IMR-90 (cell line): ENCODE results near the gene SART1. TPM values are rescaled to one million over a fixed set of nuclear protein-coding genes. Genes with fewer than 3 reads are reported as not detected.

ENCODE experiments used
- ATAC-seq: fragments of 200-7000 bp; cut with Tn5 transposase; 2 replicates; pipeline ENCODE4 v1.9.1; 2020; ENCODE audit warnings: low read depth, mild to moderate bottlenecking, moderate library complexity
- BruUV-seq: library from RNA; stranded (reverse); fragments of 400-500 nt; replicated peaks from 2 replicates; lab custom pipeline; 2021; lab: Mats Ljungman, UMichigan
- CTCF ChIA-PET: fragments of 300-600 bp; formaldehyde crosslinking; extraction: SDS; loops from one replicate; lab custom pipeline; 2021; ENCODE audit warnings: antibody characterized with exemption; lab: Yijun Ruan, JAX
- POLR2A ChIA-PET: fragments of 300-600 bp; sonication (Branson Sonifier 250); formaldehyde crosslinking; loops from one replicate; lab custom pipeline; 2022; ENCODE audit warnings: antibody characterized with exemption; ENCODE audit not compliant: unreplicated experiment; lab: Charles Lee
- DNase-seq: peaks from one replicate; pipeline ENCODE4 v3.0.0; 2013
- H2AFZ ChIP-seq: replicated peaks from 2 replicates; pipeline ENCODE3; 2013; ENCODE audit warnings: low read length, mild to moderate bottlenecking; ENCODE audit not compliant: poor library complexity
- H2AK5ac ChIP-seq: 2 replicates; pipeline ENCODE4 v1.6.1; 2013; ENCODE audit warnings: low read depth, low read length, inconsistent platforms
- H2AK9ac ChIP-seq: replicated peaks from 2 replicates; pipeline ENCODE3; 2013; ENCODE audit warnings: mild to moderate bottlenecking, low read depth, low read length, moderate library complexity; ENCODE audit not compliant: poor library complexity
- H2BK120ac ChIP-seq: 2 replicates; pipeline ENCODE4 v1.6.1; 2013; ENCODE audit warnings: low read depth, low read length, inconsistent platforms
- H2BK15ac ChIP-seq: 3 replicates; pipeline ENCODE4 v1.6.1; 2013; ENCODE audit warnings: low read depth, low read length, inconsistent platforms
- H2BK20ac ChIP-seq: 2 replicates; pipeline ENCODE4 v1.6.1; 2013; ENCODE audit warnings: low read depth, mild to moderate bottlenecking, inconsistent platforms, low read length, moderate library complexity
- H2BK5ac ChIP-seq: 2 replicates; pipeline ENCODE4 v1.6.1; 2013; ENCODE audit warnings: mild to moderate bottlenecking, low read depth, low read length, inconsistent platforms; ENCODE audit not compliant: poor library complexity, severe bottlenecking
- H3K14ac ChIP-seq: replicated peaks from 2 replicates; pipeline ENCODE4 v1.6.1; 2013; ENCODE audit warnings: low read depth, low read length, inconsistent platforms
- H3K18ac ChIP-seq: 2 replicates; pipeline ENCODE4 v1.6.1; 2013; ENCODE audit warnings: low read depth, low read length, control low read depth
- H3K23ac ChIP-seq: 2 replicates; pipeline ENCODE4 v1.6.1; 2013; ENCODE audit warnings: low read depth, low read length, inconsistent platforms
- H3K27ac ChIP-seq: 2 replicates; pipeline ENCODE4 v1.5.1; 2013; ENCODE audit warnings: mild to moderate bottlenecking, control low read depth, low read length; ENCODE audit not compliant: insufficient read depth
- H3K27me3 ChIP-seq: 2 replicates; pipeline ENCODE4 v1.6.1; 2013; ENCODE audit warnings: low read length; ENCODE audit not compliant: control insufficient read depth, insufficient read depth
- H3K36me3 ChIP-seq: 2 replicates; pipeline ENCODE4 v1.6.1; 2013; ENCODE audit warnings: low read length, mixed read lengths; ENCODE audit not compliant: control insufficient read depth, insufficient read depth
- H3K4ac ChIP-seq: 2 replicates; pipeline ENCODE4 v1.6.1; 2013; ENCODE audit warnings: low read depth, low read length, inconsistent platforms
- H3K4me1 ChIP-seq: 2 replicates; pipeline ENCODE4 v1.6.1; 2013; ENCODE audit warnings: low read length, mixed read lengths; ENCODE audit not compliant: control insufficient read depth, insufficient read depth
- H3K4me2 ChIP-seq: 2 replicates; pipeline ENCODE4 v1.6.1; 2013; ENCODE audit warnings: low read depth, mild to moderate bottlenecking, control low read depth, low read length, moderate library complexity
- H3K4me3 ChIP-seq: 2 replicates; pipeline ENCODE4 v1.5.1; 2013; ENCODE audit warnings: low read depth, mild to moderate bottlenecking, control low read depth, low read length, moderate library complexity; ENCODE audit not compliant: insufficient read depth
- H3K56ac ChIP-seq: 2 replicates; pipeline ENCODE4 v1.6.1; 2013; ENCODE audit warnings: low read length, inconsistent platforms; ENCODE audit not compliant: insufficient read depth; ENCODE audit errors: extremely low read depth
- H3K79me1 ChIP-seq, 2 experiments: 2 replicates each; pipeline ENCODE4 v1.6.1; 2013; ENCODE audit warnings: low read length in 2 of 2, inconsistent platforms in 1 of 2, low read depth in 1 of 2
- H3K9ac ChIP-seq: 2 replicates; pipeline ENCODE4 v1.6.1; 2013; ENCODE audit warnings: low read depth, low read length, control low read depth
- H3K9me1 ChIP-seq: 2 replicates; pipeline ENCODE4 v1.6.1; 2013; ENCODE audit warnings: low read length, inconsistent platforms; ENCODE audit not compliant: insufficient read depth
- H3K9me3 ChIP-seq: 2 replicates; pipeline ENCODE4 v1.6.1; 2013; ENCODE audit warnings: low read length; ENCODE audit not compliant: control insufficient read depth, insufficient read depth
- H4K20me1 ChIP-seq: 2 replicates; pipeline ENCODE4 v1.6.1; 2013; ENCODE audit warnings: low read length, inconsistent platforms; ENCODE audit not compliant: insufficient read depth
- H4K5ac ChIP-seq: 2 replicates; pipeline ENCODE4 v1.6.1; 2013; ENCODE audit warnings: mild to moderate bottlenecking, low read depth, low read length, control low read depth
- H4K8ac ChIP-seq, 2 experiments: 2 replicates each; pipeline ENCODE4 v1.6.1; 2013; ENCODE audit warnings: low read depth in 2 of 2, low read length in 2 of 2, control low read depth in 1 of 2, inconsistent platforms in 1 of 2
- H4K91ac ChIP-seq: 2 replicates; pipeline ENCODE4 v1.6.1; 2013; ENCODE audit warnings: low read depth, low read length, inconsistent platforms; ENCODE audit not compliant: insufficient read depth
- FOS ChIP-seq: fragments of 150-350 bp; IDR thresholded peaks from 2 replicates; pipeline ENCODE4 v1.6.1; 2016; ENCODE audit warnings: low read depth, low read length
- MXI1 ChIP-seq: IDR thresholded peaks from 2 replicates; pipeline ENCODE4 v1.6.1; 2012; ENCODE audit warnings: low read depth, mild to moderate bottlenecking, low read length, moderate library complexity, borderline replicate concordance
- NFE2L2 ChIP-seq: fragments of 150-350 bp; IDR thresholded peaks from 2 replicates; pipeline ENCODE4 v1.6.1; 2016; ENCODE audit warnings: low read depth, mild to moderate bottlenecking, low read length
- RAD21 ChIP-seq: IDR thresholded peaks from 2 replicates; pipeline ENCODE4 v1.6.1; 2012; ENCODE audit warnings: low read length, improper control_type of control experiment
- WGBS, 2 experiments: methylation state at CpG; one replicate each; pipeline versions ENCODE4 v1.1.5 to v1.1.7; 2013; ENCODE audit warnings: missing lambda C conversion rate in 2 of 2; ENCODE audit not compliant: insufficient read length in 1 of 2; ENCODE audit errors: extremely low coverage in 2 of 2; 5-methylcytosine and 5-hydroxymethylcytosine counted together
- dilution Hi-C: fragments of 300-500 bp; cut with HindIII; formaldehyde crosslinking; loops from one replicate; pipeline ENCODE4 v1.14.3; 2018; ENCODE audit warnings: low sequenced_read_pairs; ENCODE audit not compliant: unreplicated experiment
- in situ Hi-C: fragments of 300-500 bp; cut with MboI; formaldehyde crosslinking; loops from 3 replicates; pipeline ENCODE4 v1.14.3; 2019; ENCODE audit warnings: low sequenced_read_pairs, inconsistent platforms, mixed read lengths
- intact Hi-C: fragments of 100-400 bp; cut with micrococcal nuclease; formaldehyde crosslinking; loops from 2 replicates; pipeline ENCODE4 v1.10.0; 2022
- polyA plus RNA-seq, 3 experiments: library from polyadenylated mRNA; depleted of rRNA; stranded (reverse); fragments of >200 nt; gene quantifications; 2 replicates each; pipeline ENCODE4 v1.2.3, GENCODE V29; 2012; ENCODE audit warnings: low replicate concordance in 1 of 3
- total RNA-seq: library from RNA; depleted of rRNA; stranded (reverse); fragments of >200 nt; gene quantifications from 2 replicates; pipeline ENCODE4 v1.2.3, GENCODE V29; 2012

SART1 gene
- total and polyA plus RNA-seq, 2 of the 4 experiments (the other 2 are of a cell fraction), result 25.5 to 43.5 TPM

GRCh38 chr11:66017321-66017720, 55.8 kb downstream of the SART1 start:
- H4K20me1 ChIP-seq, result no peaks in the 10 kb centered on the region; the same call in 1 of the 2 replicates
- H3K56ac ChIP-seq, result no peak overlapping the region
- no peaks in the 10 kb centered on the region for H3K36me3 ChIP-seq
- H3K27ac ChIP-seq, result no peak overlapping the region
- no peak overlapping the region for H2BK5ac ChIP-seq
- POLR2A ChIA-PET, result no interaction called here
- H3K4ac ChIP-seq, result no peak overlapping the region
- H2AK5ac ChIP-seq, result no peak overlapping the region
- H3K4me1 ChIP-seq, result peaks cover 18% of the 10 kb centered on the region
- no peak overlapping the region for H3K14ac ChIP-seq
- H2AK9ac ChIP-seq, result no peak overlapping the region
- no peak for TF ChIP-seq MXI1
- TF ChIP-seq FOS, result no peak
- no peak for TF ChIP-seq RAD21
- TF ChIP-seq NFE2L2, result no peak
- H2BK20ac ChIP-seq, result no peak overlapping the region
- dilution Hi-C loops (no loop called here), in situ Hi-C loops (no loop called here), intact Hi-C loops (no loop called here)
- H2BK15ac ChIP-seq, result no peak overlapping the region
- H3K18ac ChIP-seq, result no peak overlapping the region
- H3K4me3 ChIP-seq, result no peak overlapping the region
- no TSS peak for BruUV-seq
- no peaks in the 10 kb centered on the region for H3K9me3 ChIP-seq
- H3K9me1 ChIP-seq, result peaks cover 27% of the 10 kb centered on the region
- DNase-seq (no peak), ATAC-seq (no peak)
- H4K8ac ChIP-seq, result no peak overlapping the region
- CTCF ChIA-PET, result no interaction called here
- H2AFZ ChIP-seq, result no peak overlapping the region
- H3K79me1 ChIP-seq, result peaks cover 0 to 4% of the 10 kb centered on the region in 2 experiments; a peak in 1 of 4 replicates
- no peak overlapping the region for H4K5ac ChIP-seq
- no peak overlapping the region for H3K23ac ChIP-seq
- no peak overlapping the region for H4K91ac ChIP-seq
- no peak overlapping the region for H3K4me2 ChIP-seq
- no peaks in the 10 kb centered on the region for H3K27me3 ChIP-seq
- H2BK120ac ChIP-seq, result no peak overlapping the region
- H3K9ac ChIP-seq, result no peak overlapping the region
- 80% methylated on average over 1 of the region's 4 CpGs; no CpG with 5 or more reads in 1 of the 2 experiments for WGBS, 2 experiments
